Stimulated activated CD8-positive, alpha-beta memory T cell treated with anti-CD3 and anti-CD28 coated beads, Interleukin-7, amount 100 ng/mL, for 24 hours (primary cell): ENCODE measurements around the gene WDR90.
A peak's percentile ranks its signal among the peaks of the same experiment; 100 is the strongest.

Experiments
- DNase-seq: peaks from one replicate; pipeline ENCODE4 v3.0.0-alpha.2; 2020; ENCODE audit warnings: low read depth

The WDR90 gene

DNA sequence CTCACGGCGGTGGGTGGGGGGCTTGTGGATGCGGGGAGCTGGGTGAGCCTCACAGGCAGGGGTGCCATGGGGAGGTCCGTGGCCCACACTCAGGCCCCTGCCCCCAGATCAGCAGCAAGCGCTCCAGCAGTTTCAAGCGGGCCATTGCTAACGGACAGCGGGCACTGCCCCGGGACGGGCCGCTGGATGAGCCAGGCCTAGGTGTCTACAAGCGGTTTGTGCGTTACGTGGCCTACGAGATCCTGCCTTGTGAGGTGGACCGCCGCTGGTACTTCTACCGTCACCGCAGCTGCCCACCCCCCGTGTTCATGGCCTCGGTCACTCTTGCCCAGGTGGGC is 27.4 kb downstream of the WDR90 start:
- DNase-seq, result no peak

DNA sequence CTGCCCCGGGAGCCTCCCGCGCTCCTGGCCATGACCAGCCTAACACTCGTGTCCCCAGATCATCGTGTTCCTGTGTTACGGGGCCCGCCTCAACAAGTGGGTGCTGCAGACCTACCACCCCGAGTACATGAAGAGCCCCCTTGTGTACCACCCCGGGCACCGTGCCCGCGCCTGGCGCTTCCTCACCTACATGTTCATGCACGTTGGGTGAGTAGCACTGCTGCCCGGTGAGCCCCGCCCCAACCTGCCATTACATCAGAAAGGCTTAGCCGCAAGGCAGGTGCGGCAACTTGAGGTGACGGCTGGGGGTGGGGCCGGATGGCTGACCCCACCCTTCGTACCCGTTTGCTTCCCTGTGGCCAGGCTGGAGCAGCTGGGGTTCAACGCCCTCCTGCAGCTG is 27.7 kb downstream of the WDR90 start:
- no peak for DNase-seq

DNA sequence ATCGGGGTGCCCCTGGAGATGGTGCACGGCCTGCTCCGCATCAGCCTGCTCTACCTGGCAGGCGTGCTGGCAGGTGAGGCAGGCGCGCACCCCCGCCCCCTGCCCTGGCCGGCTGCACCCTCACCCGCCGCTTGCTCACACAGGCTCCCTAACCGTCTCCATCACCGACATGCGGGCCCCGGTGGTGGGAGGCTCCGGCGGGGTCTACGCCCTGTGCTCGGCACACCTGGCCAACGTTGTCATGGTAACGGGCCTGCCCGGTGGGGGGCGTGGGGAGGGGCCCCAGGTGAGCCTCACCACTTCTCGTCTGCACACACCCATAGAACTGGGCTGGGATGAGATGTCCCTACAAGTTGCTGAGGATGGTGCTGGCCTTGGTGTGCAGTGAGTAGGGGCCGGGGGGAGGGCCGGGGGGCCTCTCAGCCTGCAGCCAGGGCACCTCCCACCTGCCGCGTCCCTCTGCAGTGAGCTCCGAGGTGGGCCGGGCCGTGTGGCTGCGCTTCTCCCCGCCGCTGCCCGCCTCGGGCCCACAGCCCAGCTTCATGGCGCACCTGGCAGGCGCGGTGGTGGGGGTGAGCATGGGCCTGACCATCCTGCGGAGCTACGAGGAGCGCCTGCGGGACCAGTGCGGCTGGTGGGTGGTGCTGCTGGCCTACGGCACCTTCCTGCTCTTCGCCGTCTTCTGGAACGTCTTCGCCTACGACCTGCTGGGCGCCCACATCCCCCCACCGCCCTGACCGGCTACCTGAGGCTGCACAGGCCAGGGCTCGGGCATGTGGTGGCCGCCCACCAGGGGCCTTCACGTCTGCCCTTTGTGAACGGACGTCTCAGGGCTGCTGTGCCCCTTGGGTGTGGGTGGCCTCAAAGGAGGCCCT is 28.4 kb downstream of the WDR90 start:
- DNase-seq, result no peak

- DNase-seq, result no peak
Observed at GRCh38 chr16:678209-678857, 29.2 kb downstream of the WDR90 start.

- no peak for DNase-seq
Observed at GRCh38 chr16:678858-679813, 30.0 kb downstream of the WDR90 start.

DNA sequence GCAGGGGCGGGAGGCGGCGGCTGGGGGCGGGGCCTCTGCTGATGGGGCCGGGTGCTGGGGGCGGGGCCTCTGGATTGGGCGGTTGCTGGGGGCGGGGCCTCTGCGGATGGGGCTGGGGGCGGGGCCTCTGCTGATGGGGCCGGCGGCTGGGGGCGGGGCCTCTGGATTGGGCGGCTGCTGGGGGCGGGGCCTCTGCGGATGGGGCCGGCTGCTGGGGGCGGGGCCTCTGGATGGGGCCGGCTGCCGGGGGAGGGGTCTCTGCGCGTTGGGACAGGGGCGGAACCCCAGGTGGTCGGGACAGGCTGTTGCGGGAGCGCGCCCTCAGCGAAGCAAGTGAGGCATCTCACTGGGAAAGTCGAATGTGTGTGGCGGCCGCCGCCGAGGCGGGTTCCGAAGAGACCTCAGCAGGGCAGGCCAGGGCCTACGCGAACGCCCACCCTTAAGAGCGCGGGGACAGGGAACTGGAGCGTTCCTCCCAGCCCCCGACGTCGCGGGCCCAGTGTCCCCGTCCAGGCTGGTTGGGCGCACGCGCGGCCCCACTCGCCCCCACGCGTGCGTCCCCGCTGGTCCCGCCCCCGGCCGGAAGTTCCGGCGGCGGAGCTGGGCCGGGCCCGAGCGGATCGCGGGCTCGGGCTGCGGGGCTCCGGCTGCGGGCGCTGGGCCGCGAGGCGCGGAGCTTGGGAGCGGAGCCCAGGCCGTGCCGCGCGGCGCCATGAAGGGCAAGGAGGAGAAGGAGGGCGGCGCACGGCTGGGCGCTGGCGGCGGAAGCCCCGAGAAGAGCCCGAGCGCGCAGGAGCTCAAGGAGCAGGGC is 30.9 kb downstream of the WDR90 start, which contains the start of gene STUB1:
Gene STUB1, plus strand, starts transcription at position 597 of the 811 bp plus-strand sequence. Its CDS starts 116 bp downstream, at position 713.
- peak; percentile 85 for DNase-seq

GRCh38 chr16:680625-680945 is 31.4 kb downstream of the WDR90 start:
- no peak for DNase-seq

GRCh38 chr16:680967-681745 is 32.0 kb downstream of the WDR90 start:
- no peak for DNase-seq

- DNase-seq, result no peak
Observed at GRCh38 chr16:681746-682427, 32.7 kb downstream of the WDR90 start.

GRCh38 chr16:682493-683395 is 33.6 kb downstream of the WDR90 start:
- DNase-seq, result no peak

GRCh38 chr16:683396-684070 is 34.4 kb downstream of the WDR90 start:
- DNase-seq, result no peak

- peak; percentile 97 for DNase-seq
Observed at GRCh38 chr16:684071-684794, 35.1 kb downstream of the WDR90 start, which contains the start of gene JMJD8. Gene JMJD8 (minus strand): TSS chr16:684334. CDS start chr16:684319, 15 bp downstream.

GRCh38 chr16:684961-685696 is 36.0 kb downstream of the WDR90 start:
- DNase-seq, result no peak

GRCh38 chr16:685967-686366 is 36.8 kb downstream of the WDR90 start:
- no peak for DNase-seq

DNA sequence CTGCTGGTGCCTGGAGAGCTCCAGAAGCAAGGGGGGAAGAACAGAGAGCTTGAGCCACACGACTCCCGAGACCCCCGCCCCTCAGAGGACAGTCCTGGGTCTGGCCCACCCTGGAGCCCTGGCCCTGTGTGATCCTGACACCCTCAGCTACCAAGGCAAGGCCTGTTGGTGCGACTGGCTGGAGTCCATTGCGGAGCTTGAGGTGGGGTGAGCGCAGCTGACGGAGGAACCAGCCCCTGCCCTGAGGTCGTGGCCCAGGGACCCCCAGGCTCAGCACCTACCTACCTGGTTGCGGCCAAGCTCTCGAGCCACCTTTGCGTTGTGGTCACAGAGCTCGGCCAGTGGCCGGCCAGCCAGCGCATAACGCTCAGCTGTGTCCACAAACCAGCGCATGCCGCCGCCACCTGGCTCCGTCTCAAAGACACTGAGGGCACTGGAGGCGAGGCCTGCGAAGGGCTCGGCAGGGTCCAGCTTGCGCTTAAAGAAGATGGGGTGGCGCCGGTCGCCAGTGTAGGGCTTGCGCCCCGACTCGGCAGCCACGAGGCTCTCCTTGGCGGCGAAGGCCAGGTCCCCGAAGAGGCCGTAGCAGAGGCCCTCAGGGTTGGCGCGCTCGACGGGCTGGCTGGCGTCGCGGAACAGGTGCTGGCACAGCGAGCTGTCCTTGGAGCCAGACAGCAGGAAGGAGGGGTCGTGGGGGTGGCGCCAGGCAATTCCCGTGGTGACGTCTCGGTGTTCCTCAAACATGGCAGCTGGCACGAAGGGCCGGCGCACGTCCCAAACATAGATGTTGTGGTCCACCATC is 37.5 kb downstream of the WDR90 start:
- DNase-seq, result no peak

- DNase-seq, result no peak
Observed at GRCh38 chr16:687499-687898, 38.3 kb downstream of the WDR90 start.
